Brain microvascular endothelial cell (primary cell): ENCODE measurements around the gene FBXW8.
A peak's percentile ranks its signal among the peaks of the same experiment; 100 is the strongest.

Experiments used
- DNase-seq: peaks from one replicate; pipeline ENCODE4 v3.0.0-alpha.2; 2020
- H3K27ac ChIP-seq: fragments of 250-450 bp; sonication (Bioruptor Pico); 2 replicates; pipeline ENCODE4 v1.5.1; 2020; ENCODE audit warnings: mild to moderate bottlenecking, moderate library complexity
- H3K27me3 ChIP-seq: fragments of 250-450 bp; sonication (Bioruptor Pico); replicated peaks from 2 replicates; pipeline ENCODE4 v1.5.1; 2020; ENCODE audit warnings: mild to moderate bottlenecking
- H3K36me3 ChIP-seq: fragments of 250-450 bp; sonication (Bioruptor Pico); replicated peaks from 2 replicates; pipeline ENCODE4 v1.5.1; 2020; ENCODE audit warnings: mild to moderate bottlenecking
- H3K4me3 ChIP-seq: 2 replicates; pipeline ENCODE4 v1.5.1; 2011; ENCODE audit warnings: low read depth, mild to moderate bottlenecking, control low read depth, low read length, moderate library complexity
- CTCF ChIP-seq: IDR thresholded peaks from 2 replicates; pipeline ENCODE4 v1.5.1; 2011; ENCODE audit warnings: low read depth, mild to moderate bottlenecking, moderate library complexity, low read length, control low read depth, inconsistent platforms; ENCODE audit errors: missing control alignments
- in situ Hi-C: cut with HindIII; loops from 2 replicates; pipeline ENCODE4 v1.10.0; 2017; ENCODE audit warnings: low sequenced_read_pairs, low pct_ligation_motif_present

The FBXW8 gene

GRCh38 chr12:116901612-116902011 is 9.1 kb upstream of the FBXW8 start:
- no peak overlapping the region for H3K27ac ChIP-seq
- no peak for TF ChIP-seq CTCF
- in situ Hi-C loops, result no loop called here
- no peaks in the 10 kb centered on the region for H3K27me3 ChIP-seq
- H3K36me3 ChIP-seq, result no peaks in the 10 kb centered on the region
- no peak for DNase-seq
- H3K4me3 ChIP-seq, result no peak overlapping the region

DNA sequence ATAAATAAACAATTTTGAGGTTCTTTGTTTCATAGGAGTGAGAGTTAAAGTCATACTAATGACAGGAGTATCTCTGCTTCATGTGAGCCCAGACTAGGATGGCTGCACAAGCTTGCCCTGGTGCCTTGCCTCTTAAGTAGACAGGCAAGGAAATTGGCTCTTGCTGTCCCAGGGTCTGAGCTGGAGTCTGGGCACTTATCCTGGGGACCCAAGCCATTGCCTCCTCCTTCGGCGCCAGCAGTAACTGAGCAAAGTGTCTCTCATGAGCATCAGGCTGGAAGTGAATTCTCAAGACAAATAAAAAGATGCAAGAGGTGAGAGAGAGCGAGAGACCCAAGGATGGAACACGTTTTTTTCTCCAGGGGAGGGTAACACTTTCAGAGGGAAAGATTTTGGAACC is 6.9 kb upstream of the FBXW8 start:
- H3K36me3 ChIP-seq, result no peaks in the 10 kb centered on the region
- TF ChIP-seq CTCF, result no peak

DNA sequence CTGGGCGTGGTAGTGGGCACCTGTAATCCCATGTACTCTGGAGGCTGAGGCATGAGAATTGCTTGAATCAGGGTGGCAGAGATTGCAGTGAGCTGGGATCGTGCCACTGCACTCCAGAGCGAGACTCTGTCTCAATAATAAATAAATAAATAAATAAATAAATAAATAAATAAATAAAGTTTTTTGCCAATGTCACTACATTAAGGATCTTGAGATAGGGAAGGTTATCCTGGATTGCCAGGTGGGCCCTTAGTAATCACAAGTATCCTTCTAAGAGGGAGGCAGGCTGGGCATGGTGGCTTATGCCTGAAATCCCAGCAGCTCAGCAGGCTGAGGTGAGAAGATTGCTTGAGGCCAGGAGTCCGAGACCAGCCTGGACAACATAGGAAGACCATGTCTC is 4.5 kb upstream of the FBXW8 start:
- no peak for TF ChIP-seq CTCF

More for the DNA sequence above, 6.9 kb upstream of the FBXW8 start:
- DNase-seq, result no peak
- Histone ChIP-seq H3K27me3 (no peaks in the 10 kb centered on the region), H3K27ac (no peak overlapping the region), H3K4me3 (no peak overlapping the region)
- in situ Hi-C loops, result no loop called here

DNA sequence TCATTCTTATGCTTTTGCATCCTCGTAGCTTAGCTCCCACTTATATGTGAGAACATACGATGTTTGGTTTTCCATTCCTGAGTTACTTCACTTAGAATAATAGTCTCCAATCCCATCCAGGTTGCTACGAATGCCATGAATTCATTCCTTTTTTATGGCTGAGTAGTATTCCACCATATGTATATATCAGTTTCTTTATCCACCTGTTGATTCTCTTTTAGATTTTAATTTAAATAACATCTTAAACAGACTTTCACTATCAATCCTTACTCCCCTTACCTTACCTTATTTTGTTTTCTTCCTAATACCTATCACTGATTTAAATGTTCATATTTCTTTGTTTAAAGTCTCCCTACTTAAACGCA is 488 bp upstream of the FBXW8 start:
- Histone ChIP-seq H3K36me3 (no peaks in the 10 kb centered on the region), H3K27ac (no peak overlapping the region), H3K27me3 (no peaks in the 10 kb centered on the region), H3K4me3 (peak overlapping the region; percentile 72)
- DNase-seq, result no peak
- in situ Hi-C loops, result no loop called here
- TF ChIP-seq CTCF, result no peak

More for the DNA sequence above, 4.5 kb upstream of the FBXW8 start:
- DNase-seq, result no peak
- no peaks in the 10 kb centered on the region for H3K27me3 ChIP-seq
- no peak overlapping the region for H3K27ac ChIP-seq
- in situ Hi-C loops, result no loop called here
- no peaks in the 10 kb centered on the region for H3K36me3 ChIP-seq
- no peak overlapping the region for H3K4me3 ChIP-seq

- H3K36me3 ChIP-seq, result no peaks in the 10 kb centered on the region
- in situ Hi-C loops, result no loop called here
- TF ChIP-seq CTCF, result no peak
- no peak overlapping the region for H3K27ac ChIP-seq
- DNase-seq, result no peak
- H3K27me3 ChIP-seq, result no peaks in the 10 kb centered on the region
- no peak overlapping the region for H3K4me3 ChIP-seq
Measured at GRCh38 chr12:116915326-116915725, 4.6 kb downstream of the FBXW8 start.

DNA sequence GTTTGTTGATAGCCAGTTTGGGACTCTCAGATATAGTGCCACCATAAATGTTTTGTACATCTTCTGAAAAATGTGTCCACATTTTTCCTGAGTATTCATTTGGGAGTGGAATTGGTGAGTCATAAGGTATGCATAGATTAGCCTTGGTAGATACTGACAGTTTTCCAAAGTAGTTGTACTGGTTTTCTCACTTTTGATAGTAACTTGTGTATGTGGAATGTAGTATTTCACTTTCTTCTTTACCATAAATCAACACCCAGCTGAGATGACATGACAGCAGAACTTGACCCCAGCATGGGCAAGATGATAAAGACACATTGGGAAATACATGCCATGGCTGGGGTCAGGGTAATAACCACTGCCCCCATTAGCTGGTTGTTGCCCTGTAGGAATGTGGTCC is 5.4 kb downstream of the FBXW8 start:
- no peaks in the 10 kb centered on the region for H3K27me3 ChIP-seq
- TF ChIP-seq CTCF, result no peak
- no peak overlapping the region for H3K4me3 ChIP-seq
- no peaks in the 10 kb centered on the region for H3K36me3 ChIP-seq
- DNase-seq, result no peak
- no peak overlapping the region for H3K27ac ChIP-seq
- in situ Hi-C loops, result no loop called here
